Activated B cell treated with CpG ODN at 0.5 μM for 24 hours (primary cell): Measurements from ENCODE around the gene ATG4A. TPM values are rescaled to one million over a fixed set of nuclear protein-coding genes. Genes with fewer than 3 reads are reported as not detected.

Experiments used
- ATAC-seq: fragments of 200-7000 bp; cut with Tn5 transposase; one replicate; pipeline ENCODE4 v1.10.0; 2021; ENCODE audit warnings: low read depth, mild to moderate bottlenecking, moderate library complexity
- CTCF ChIA-PET: fragments of 350-600 bp; sonication (Branson Sonifier 250); formaldehyde crosslinking; loops from one replicate; lab custom pipeline; 2021; ENCODE audit warnings: antibody characterized with exemption; lab: Charles Lee
- POLR2A ChIA-PET: fragments of 350-600 bp; sonication (Branson Sonifier 250); formaldehyde crosslinking; loops from one replicate; lab custom pipeline; 2021; ENCODE audit warnings: antibody characterized with exemption; lab: Charles Lee
- DNase-seq: peaks from one replicate; pipeline ENCODE4 v3.0.0; 2022
- H3K27ac Mint-ChIP-seq: one replicate; pipeline ENCODE4 v1.8.0; 2020; ENCODE audit warnings: mixed read lengths
- H3K27me3 Mint-ChIP-seq: one replicate; pipeline ENCODE4 v1.8.0; 2021; ENCODE audit warnings: mixed read lengths
- H3K36me3 Mint-ChIP-seq: one replicate; pipeline ENCODE4 v1.8.0; 2021; ENCODE audit warnings: low read depth, mixed read lengths
- H3K4me1 Mint-ChIP-seq: one replicate; pipeline ENCODE4 v1.8.0; 2021; ENCODE audit warnings: mixed read lengths
- H3K4me3 Mint-ChIP-seq: one replicate; pipeline ENCODE4 v1.8.0; 2020; ENCODE audit warnings: mild to moderate bottlenecking, mixed read lengths
- H3K9me3 Mint-ChIP-seq: one replicate; pipeline ENCODE4 v1.8.0; 2020; ENCODE audit warnings: mixed read lengths
- CTCF ChIP-seq: fragments of 200-600 bp; IDR thresholded peaks from one replicate; pipeline ENCODE4 v1.8.0; 2022; ENCODE audit warnings: antibody characterized with exemption, mild to moderate bottlenecking
- intact Hi-C: fragments of 100-400 bp; cut with micrococcal nuclease; formaldehyde crosslinking; loops from one replicate; pipeline ENCODE4 v1.15.1; 2024
- total RNA-seq: library from RNA; stranded (reverse); gene quantifications from 2 replicates; pipeline ENCODE4 v1.2.3, GENCODE V29; 2022

The ATG4A gene
- total RNA-seq, 1 donor from 2014 or later: 9.9 TPM

GRCh38 chrX:108132876-108133275 is 41.3 kb downstream of the ATG4A start:
- TF ChIP-seq CTCF: no peak
- Mint-ChIP-seq H3K4me1 (no peaks in the 10 kb centered on the region), H3K27ac (no peak overlapping the region), H3K4me3 (no peak overlapping the region), H3K36me3 (peaks cover 63% of the 10 kb centered on the region), H3K9me3 (no peaks in the 10 kb centered on the region), H3K27me3 (no peaks in the 10 kb centered on the region)
- DNase-seq: no peak
- ATAC-seq: no peak
- intact Hi-C loops: no loop called here
- CTCF ChIA-PET: no interaction called here
- POLR2A ChIA-PET: no interaction called here

- no peak overlapping the region for H3K27ac Mint-ChIP-seq
- intact Hi-C loops: no loop called here
These were observed 43.1 kb downstream of the ATG4A start for GRCh38 chrX:108134724-108135123.

GRCh38 chrX:108138814-108139702 is 47.5 kb downstream of the ATG4A start:
- intact Hi-C loops: no loop called here
- Mint-ChIP-seq H3K36me3 (peaks cover 66% of the 10 kb centered on the region), H3K9me3 (no peaks in the 10 kb centered on the region), H3K4me3 (no peak overlapping the region), H3K27me3 (no peaks in the 10 kb centered on the region), H3K4me1 (no peaks in the 10 kb centered on the region), H3K27ac (no peak overlapping the region)
- no peak for ATAC-seq
- TF ChIP-seq CTCF: no peak
- ChIA-PET POLR2A (no interaction called here), CTCF (no interaction called here)
- DNase-seq: no peak

More at GRCh38 chrX:108134724-108135123, 43.1 kb downstream of the ATG4A start:
- POLR2A ChIA-PET: no interaction called here
- peaks cover 70% of the 10 kb centered on the region for H3K36me3 Mint-ChIP-seq
- H3K27me3 Mint-ChIP-seq: no peaks in the 10 kb centered on the region
- ATAC-seq: no peak
- no peaks in the 10 kb centered on the region for H3K4me1 Mint-ChIP-seq
- no peak overlapping the region for H3K4me3 Mint-ChIP-seq
- no peak for TF ChIP-seq CTCF
- CTCF ChIA-PET: no interaction called here
- H3K9me3 Mint-ChIP-seq: no peaks in the 10 kb centered on the region
- DNase-seq: no peak

GRCh38 chrX:108148524-108148923 is 56.9 kb downstream of the ATG4A start:
- no peak overlapping the region for H3K27ac Mint-ChIP-seq
- CTCF ChIA-PET: no interaction called here
- DNase-seq: no peak
- ATAC-seq: no peak
- intact Hi-C loops: no loop called here
- H3K4me1 Mint-ChIP-seq: no peaks in the 10 kb centered on the region
- no peak overlapping the region for H3K4me3 Mint-ChIP-seq
- no peaks in the 10 kb centered on the region for H3K27me3 Mint-ChIP-seq
- peaks cover 54% of the 10 kb centered on the region for H3K36me3 Mint-ChIP-seq
- H3K9me3 Mint-ChIP-seq: no peaks in the 10 kb centered on the region
- TF ChIP-seq CTCF: no peak
- POLR2A ChIA-PET: no interaction called here

GRCh38 chrX:108156082-108156481 is 64.5 kb downstream of the ATG4A start:
- H3K4me1 Mint-ChIP-seq: no peaks in the 10 kb centered on the region

More at GRCh38 chrX:108156082-108156481, 64.5 kb downstream of the ATG4A start:
- intact Hi-C loops: no loop called here
- ChIA-PET CTCF (no interaction called here), POLR2A (no interaction called here)
- TF ChIP-seq CTCF: no peak
- Mint-ChIP-seq H3K36me3 (peaks cover 28% of the 10 kb centered on the region), H3K27me3 (no peaks in the 10 kb centered on the region), H3K9me3 (no peaks in the 10 kb centered on the region), H3K27ac (no peak overlapping the region), H3K4me3 (no peak overlapping the region)
- ATAC-seq: no peak
- DNase-seq: no peak
